Stimulated activated CD8-positive, alpha-beta memory T cell treated with anti-CD3 and anti-CD28 coated beads, Interleukin-2, amount 100 ng/mL, for 1 hour (primary cell): ENCODE data around the gene KMT5C.

Experiments used
- DNase-seq, 2 donors: peaks; one replicate each; pipeline ENCODE4 v3.0.0-alpha.2; 2020; ENCODE audit warnings: low read depth in 2 of 2

KMT5C gene

DNA sequence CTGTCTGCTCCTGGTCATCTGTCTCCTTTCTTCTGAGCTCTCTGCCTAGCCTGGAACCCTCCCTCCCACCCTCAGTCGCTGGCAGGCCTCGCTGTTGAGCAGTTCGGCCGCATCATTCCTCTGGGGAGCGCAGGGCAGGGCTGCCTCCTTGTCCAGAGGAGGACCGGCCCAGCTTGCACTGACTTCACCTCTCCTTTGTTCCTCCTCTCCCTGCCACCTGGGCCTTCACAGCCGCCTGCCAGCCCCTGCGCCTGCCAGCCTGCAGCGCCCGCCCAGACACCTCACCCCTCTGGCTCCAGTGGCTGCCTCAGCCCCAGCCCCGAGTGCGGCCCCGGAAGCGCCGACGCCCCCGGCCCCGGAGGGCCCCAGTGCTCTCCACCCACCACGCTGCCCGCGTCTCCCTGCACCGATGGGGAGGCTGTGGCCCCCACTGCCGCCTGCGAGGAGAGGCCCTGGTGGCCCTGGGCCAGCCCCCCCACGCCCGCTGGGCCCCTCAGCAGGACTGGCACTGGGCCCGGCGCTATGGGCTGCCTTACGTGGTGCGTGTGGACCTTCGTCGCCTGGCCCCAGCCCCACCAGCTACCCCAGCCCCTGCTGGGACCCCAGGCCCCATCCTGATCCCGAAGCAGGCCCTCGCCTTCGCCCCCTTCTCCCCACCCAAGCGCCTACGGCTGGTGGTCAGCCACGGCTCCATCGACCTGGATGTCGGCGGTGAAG, 7.2 kb downstream of the KMT5C start:
- DNase-seq, result no peak

GRCh38 chr19:55347442-55348009, 7.8 kb downstream of the KMT5C start:
- no peak for DNase-seq

GRCh38 chr19:55348317-55349034, 8.8 kb downstream of the KMT5C start:
- DNase-seq, result no peak

GRCh38 chr19:55350620-55351315, 11.1 kb downstream of the KMT5C start:
- DNase-seq, result no peak

- DNase-seq, result no peak
Observed at GRCh38 chr19:55352040-55352439, 12.4 kb downstream of the KMT5C start.

DNA sequence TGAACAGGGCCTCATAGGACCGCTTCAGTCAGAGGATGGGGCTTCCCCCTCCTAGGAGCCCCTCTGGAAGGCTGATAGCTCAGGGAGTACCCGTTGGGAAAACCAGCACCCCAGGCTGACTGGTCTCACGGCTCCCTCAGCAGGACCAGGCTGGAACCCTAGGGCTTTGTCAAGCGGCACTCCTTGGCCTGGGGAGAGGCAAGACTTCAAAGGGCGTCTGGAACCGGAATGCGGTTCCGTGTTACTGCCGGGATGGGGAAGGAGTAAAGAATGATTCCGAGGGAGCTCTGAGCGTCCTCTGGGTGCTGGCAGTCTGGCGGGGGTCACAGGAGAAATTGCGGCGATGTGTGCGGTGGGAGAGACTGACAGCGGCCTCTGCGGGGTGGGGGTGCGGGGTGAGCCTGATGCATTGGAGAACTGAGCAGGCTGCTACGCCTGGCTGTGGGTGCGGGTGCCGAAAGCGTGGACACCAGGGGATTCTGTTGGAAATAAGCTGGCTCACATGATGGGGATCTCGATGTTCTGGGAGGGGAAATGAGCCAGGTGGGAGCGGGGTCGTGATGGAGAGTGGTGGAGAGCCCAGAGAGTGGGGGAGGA, 13.0 kb downstream of the KMT5C start:
- no peak for DNase-seq

GRCh38 chr19:55353356-55353802, 13.7 kb downstream of the KMT5C start:
- DNase-seq, result no peak

DNA sequence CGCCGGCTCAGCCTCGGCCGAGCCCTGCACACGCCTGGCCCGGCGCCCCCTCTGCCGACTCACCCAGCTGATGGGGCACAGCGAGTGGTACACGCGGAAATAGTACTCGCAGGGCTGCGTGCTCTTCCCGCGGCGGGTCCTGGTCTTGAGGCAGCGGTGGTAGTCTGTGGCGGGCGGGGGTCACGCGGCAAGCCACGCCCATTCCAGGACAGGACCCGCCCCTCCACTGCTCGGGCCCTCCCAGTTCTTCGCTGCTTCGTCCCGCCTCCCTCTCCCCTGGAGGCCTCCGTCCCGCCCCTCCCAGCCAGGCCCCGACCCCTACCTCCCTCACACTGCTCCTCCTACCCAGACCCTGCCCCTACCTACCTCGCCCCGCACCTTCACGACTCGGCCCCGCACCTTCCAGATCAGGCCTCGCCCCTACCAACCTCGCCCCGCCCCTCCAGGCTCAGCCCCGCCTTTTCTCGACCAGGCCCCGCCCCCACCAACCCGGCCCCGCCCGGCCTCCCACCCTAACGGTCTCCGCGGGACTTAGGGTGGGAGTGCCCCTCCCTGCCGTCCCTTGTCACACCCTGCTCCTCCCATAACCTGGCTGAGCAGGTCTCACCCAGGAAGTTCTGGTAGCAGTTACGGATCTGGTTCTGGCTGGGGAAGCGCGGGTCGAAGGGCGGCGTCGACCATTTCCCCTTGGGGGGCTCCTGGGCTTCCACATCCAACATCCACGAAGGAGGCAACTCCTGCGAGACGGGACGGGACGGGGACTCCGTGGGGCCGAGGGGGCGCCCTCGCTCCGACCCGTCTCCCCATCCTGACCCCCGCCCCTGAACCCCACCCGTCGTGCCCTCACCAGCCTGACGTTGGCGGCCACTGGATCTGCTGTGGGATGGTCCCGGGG, 14.4 kb downstream of the KMT5C start:
- DNase-seq, result peak in 1 of 2 donors; percentile 39

GRCh38 chr19:55354698-55355212, 15.1 kb downstream of the KMT5C start, which contains the start of gene COX6B2:
COX6B2 (minus strand) TSS chr19:55354719; CDS start chr19:55354521, 198 bp downstream.
- DNase-seq, result no peak

GRCh38 chr19:55355213-55355821, 15.6 kb downstream of the KMT5C start:
- no peak for DNase-seq

DNA sequence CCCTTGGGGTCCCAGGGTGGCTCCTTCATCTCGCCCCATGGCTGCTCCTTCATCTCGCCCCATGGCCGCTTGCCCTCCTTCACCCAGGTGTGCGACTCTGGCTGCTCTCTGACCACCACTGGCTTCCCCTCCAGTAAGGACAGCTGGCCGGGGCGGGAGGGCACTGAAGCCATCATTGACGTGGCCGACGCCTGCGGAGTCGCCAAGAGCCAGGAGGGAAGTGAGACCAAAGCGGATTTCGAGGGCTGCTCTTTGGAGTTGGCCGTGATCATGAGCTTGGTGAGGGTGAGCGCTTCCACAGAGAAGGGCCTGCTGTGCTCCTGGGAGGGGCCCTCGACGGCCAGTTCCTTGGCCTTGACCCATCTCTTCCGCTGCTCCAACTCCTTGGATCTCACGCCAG, 18.8 kb downstream of the KMT5C start:
- DNase-seq, result no peak

DNA sequence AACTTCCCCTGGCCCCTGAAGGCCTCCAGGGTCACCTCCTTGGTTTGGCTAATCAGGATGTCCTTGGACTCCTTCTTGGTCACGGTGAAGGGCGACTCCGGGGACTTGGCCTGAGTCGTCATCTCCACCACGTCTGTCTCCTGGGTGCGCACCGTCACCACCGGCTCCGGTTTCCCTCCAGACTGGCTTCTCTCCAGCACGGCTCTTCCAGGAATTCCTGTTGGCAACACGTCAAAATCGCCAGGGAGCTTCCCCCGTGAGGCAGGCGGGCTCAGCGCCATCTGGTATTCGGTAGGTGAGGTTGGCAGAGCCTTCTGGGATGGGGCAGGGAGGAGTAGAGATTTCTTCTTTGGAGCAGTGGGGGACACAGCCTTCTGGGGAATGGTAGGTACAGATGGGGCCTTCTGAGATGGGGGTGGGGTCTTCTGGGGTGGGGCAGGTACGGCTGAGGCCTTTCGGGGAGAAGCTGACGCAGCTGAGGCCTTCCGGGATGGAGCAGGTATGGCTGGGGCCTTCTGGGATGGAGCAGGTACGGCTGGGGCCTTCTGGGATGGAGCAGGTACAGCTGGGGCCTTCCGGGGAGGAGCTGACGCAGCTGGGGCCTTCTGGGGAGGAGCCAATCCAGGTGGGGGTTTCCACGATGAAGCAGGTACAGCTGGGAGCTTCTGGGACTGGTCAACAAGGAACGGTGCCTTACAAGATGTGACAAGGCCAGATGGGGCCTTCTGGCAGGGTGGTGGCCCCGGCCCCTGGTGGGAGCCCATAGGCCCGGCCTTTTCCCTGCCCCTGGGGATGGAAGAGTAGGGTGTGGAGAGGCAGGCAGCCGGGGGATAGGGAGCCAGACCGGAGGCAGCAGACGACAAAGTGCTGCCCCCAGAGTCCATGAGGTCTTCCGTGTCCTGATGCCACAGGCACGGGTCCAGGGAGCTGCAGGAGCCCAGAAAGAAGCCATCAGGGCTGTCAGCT, 19.6 kb downstream of the KMT5C start:
- DNase-seq, result no peak

GRCh38 chr19:55360902-55361301, 21.2 kb downstream of the KMT5C start:
- no peak for DNase-seq

DNA sequence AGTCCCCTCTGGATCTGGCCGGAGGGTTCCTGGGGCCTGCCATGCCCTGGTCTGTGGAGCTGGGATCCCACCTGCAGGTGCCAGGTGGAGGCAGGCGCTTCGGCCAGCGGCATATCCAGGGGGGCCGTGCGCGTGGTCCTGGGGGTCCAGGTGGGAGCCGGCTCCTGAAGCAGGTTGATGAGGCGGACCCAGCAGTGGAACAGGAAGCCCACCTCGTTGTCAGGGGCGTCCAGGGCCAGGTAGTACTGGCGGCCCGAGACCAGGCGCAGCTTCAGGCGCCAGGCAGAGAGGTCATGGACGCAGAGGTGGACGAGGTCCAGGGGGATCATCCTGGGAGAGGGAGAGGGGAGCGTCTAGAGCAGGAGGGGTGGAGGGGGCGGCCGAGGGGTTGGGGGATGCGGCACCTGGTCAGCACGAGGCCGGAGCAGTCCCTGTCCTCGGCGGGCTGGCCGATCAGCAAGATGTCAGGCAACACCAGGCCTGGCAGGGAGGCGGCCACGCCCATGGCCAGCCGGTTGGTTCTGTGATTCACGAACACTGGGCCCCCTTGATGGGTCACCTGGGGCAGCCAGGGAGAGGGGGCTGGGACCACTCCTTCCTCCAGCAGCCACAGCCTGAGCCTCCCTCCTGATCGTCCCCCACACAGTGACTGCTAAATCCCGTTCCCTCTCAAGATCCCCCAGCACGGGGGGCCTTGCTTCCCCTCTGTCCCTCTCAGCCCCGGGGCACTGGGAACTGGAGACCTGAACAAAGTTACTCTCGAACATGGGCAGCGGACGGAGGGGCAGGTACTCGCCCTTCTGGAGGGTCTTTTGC, 22.7 kb downstream of the KMT5C start:
- DNase-seq, result no peak

DNA sequence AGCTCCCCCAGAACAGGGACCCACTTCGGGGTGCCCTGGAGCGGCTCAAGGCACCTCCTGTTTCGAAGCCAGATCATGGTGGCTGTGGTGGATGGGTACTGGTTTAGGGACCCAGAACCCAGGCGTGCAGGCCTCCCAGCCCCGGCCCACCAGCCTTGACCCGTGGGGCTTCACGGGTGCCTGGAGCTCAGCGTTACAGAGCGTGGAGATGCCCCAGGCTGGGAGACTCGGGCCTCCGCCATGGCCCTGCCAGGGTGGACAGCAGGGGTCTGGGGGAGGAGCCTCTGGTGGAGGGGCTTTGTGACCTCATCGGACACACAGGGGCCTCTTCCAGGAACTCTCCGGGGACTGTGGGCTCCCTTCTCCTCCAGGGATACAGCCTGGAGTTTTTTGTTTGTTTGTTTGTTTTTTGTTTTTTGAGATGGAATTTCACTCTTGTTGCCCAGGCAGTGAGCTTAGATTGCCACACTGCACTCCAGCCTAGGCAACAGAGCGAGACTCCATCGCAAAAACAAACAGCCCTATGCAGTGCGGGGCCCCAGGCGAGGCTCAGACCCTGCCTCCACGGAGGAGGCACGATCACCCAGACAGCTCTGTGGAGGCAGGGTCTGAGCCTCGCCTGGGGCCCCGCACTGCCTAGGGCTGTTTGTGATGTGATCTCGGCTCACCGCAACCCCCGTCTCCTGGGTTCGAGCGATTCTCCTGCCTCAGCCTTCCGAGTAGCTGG, 23.5 kb downstream of the KMT5C start, which contains the start of gene GARIN5B:
TSS of gene GARIN5B (minus strand) at position 271 of the 727 bp plus-strand sequence. CDS start at position 77, 194 bp downstream.
- no peak for DNase-seq

DNA sequence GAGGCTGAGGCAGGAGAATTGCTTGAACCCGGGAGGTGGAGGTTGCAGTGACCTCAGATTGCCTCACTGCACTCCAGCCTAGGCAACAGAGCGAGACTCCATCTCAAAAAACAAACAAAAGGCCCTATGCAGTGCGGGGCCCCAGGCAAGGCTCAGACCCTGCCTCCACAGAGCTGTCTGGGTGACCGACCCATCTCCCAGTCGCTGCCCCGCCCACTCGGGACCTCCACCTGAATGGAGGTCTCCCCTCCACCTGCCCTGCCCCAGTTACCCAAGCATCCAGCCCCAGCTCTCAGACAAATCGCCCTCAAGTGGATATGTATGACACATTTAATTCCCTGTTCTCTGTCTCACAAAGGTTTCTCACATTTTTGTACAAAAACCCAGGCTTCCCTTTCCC, 25.6 kb downstream of the KMT5C start:
- DNase-seq, result no peak

- DNase-seq, result no peak
Observed at GRCh38 chr19:55365964-55366363, 26.3 kb downstream of the KMT5C start.
